ENCODE measurements around the gene PVR. TPM values are rescaled to one million over a fixed set of nuclear protein-coding genes. Genes with fewer than 3 reads are reported as not detected.

Gene PVR, protein sequence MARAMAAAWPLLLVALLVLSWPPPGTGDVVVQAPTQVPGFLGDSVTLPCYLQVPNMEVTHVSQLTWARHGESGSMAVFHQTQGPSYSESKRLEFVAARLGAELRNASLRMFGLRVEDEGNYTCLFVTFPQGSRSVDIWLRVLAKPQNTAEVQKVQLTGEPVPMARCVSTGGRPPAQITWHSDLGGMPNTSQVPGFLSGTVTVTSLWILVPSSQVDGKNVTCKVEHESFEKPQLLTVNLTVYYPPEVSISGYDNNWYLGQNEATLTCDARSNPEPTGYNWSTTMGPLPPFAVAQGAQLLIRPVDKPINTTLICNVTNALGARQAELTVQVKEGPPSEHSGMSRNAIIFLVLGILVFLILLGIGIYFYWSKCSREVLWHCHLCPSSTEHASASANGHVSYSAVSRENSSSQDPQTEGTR
- 10 to 100 TPM in 5 of 6 donors, 1 to 10 TPM in 1; 9.3 to 19.8 (median 14.8) TPM for total RNA-seq
- polyA plus RNA-seq = 10 to 100 TPM; 25.2 to 28.8 TPM

DNA sequence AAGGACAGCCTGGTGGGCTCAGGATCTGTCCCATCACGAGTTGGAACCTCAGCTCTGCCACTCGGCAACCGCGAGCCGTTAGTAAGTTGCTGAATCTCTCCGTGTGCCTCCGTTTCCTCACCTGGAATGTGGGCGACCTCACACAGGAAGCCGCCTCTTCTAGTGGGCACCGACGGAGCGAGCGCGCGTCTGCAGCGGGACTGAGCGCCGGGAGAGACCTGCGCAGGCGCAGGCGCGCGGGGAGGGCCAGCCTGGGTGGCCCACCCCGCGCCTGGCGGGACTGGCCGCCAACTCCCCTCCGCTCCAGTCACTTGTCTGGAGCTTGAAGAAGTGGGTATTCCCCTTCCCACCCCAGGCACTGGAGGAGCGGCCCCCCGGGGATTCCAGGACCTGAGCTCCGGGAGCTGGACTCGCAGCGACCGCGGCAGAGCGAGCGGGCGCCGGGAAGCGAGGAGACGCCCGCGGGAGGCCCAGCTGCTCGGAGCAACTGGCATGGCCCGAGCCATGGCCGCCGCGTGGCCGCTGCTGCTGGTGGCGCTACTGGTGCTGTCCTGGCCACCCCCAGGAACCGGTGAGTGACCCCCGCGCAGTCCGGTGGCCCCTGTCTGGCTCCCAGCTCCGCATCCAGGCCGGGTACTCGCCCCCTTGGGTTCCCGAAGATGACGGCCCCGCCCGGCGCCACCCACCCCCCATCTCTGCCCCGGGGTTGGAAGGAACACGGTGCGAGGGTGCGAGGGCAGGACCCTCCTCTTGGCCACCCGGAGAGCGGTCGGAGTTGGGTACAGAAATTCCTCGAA is at the start of gene PVR:
TSS of gene PVR (plus strand) at position 306 of the 797 bp plus-strand sequence. CDS start at position 493, 187 bp downstream.
- FAIRE-seq (no peak), DNase-seq (peak; percentile 71 to 89 (median 78)), ATAC-seq (peak; percentile 90 to 95 (median 94))
- WGBS, 2 donors = 1% methylated on average over 52 to 70 of the region's 70 CpGs
- Histone ChIP-seq H3K27ac (peak within 1 kb of the TSS; percentile 69 to 94 (median 84)), H3K36me3 (no peaks in the 10 kb centered on the region), H3K4me3 (peak within 1 kb of the TSS; percentile 63 to 85 (median 76)), H3K9me3 (no peaks in the 10 kb centered on the region), H3K27me3 (no peaks in the 10 kb centered on the region), H3K4me1 (peaks cover 0 to 4% (median 0%) of the 10 kb centered on the region in 3 donors)
- intact Hi-C loops (cut with DNase I) = no loop called here
- TF ChIP-seq, protein P1, sequence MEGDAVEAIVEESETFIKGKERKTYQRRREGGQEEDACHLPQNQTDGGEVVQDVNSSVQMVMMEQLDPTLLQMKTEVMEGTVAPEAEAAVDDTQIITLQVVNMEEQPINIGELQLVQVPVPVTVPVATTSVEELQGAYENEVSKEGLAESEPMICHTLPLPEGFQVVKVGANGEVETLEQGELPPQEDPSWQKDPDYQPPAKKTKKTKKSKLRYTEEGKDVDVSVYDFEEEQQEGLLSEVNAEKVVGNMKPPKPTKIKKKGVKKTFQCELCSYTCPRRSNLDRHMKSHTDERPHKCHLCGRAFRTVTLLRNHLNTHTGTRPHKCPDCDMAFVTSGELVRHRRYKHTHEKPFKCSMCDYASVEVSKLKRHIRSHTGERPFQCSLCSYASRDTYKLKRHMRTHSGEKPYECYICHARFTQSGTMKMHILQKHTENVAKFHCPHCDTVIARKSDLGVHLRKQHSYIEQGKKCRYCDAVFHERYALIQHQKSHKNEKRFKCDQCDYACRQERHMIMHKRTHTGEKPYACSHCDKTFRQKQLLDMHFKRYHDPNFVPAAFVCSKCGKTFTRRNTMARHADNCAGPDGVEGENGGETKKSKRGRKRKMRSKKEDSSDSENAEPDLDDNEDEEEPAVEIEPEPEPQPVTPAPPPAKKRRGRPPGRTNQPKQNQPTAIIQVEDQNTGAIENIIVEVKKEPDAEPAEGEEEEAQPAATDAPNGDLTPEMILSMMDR (IDR thresholded peaks at IDR 0.05) = no peak

DNA sequence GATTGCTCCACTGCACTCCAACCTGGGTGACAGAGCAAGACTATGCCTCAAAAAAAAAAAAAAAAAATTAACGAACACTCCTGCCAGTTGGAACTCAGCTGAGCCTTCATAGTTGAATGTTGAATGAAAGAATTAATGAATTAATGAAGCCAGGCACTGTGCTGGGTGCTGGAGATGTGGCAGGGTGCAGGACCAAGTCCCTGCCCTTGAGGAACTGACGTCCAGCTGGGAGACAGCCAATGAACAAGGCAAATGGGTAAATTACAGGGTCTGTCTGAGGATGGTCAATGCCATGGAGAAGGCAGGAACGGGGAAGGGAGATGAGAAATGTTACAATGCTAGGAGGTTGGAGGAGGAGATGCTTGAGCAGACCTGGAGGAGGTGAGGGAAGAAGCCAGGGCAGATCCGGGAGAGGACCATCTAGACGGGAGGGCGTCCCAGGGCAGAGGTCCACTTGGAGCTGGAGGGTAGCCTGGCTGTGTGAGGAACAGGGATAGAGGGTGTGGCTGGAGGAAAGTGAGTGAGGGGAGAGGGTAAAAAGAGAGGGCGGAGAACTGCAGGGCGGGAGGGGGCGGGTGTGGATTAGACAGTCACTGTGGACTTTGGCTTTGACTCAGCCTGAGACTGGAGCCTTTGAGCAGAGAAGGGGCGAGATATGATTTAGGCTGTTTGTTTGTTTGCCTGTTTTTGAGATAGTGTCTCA is 47.1 kb upstream of the PVR start:
- peaks cover 0 to 9% (median 0%) of the 10 kb centered on the region in 3 donors for H3K4me1 ChIP-seq
- WGBS, 2 donors = 28 to 35% methylated on average over 10 of the region's 10 CpGs

DNA sequence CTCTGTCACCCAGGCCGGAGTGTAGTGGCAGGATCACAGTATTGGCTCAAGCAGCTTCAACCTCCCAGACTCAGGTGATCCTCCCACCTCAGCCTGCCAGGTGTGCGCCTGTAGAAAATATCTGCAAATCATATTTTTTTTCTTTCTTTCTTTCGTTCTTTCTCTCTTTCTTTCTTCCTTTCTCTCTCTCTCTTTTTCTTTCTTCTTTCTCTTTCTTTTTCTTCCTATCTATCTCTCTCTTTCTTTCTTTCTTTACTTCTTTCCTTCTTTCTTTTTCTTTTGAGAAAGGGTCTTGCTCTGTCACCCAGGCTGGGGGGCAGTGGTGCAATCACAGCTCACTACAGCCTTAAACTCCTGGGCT is 46.6 kb upstream of the PVR start:
- H3K4me1 ChIP-seq = peaks cover 0 to 9% (median 0%) of the 10 kb centered on the region in 3 donors
- no peak for ATAC-seq
- FAIRE-seq = no peak
- H3K27ac ChIP-seq = no peak overlapping the region
- H3K36me3 ChIP-seq = no peaks in the 10 kb centered on the region
- 19 to 35% methylated on average over 3 of the region's 3 CpGs for WGBS, 2 donors
- TF ChIP-seq, protein P1 (IDR thresholded peaks at IDR 0.05) = no peak
- DNase-seq = no peak
- no peaks in the 10 kb centered on the region for H3K27me3 ChIP-seq
- H3K9me3 ChIP-seq = no peaks in the 10 kb centered on the region
- no peak overlapping the region for H3K4me3 ChIP-seq
- intact Hi-C loops (cut with DNase I) = no loop called here

More for the DNA sequence above, 47.1 kb upstream of the PVR start:
- Histone ChIP-seq H3K27ac (no peak overlapping the region), H3K4me3 (no peak overlapping the region), H3K27me3 (no peaks in the 10 kb centered on the region), H3K36me3 (no peaks in the 10 kb centered on the region), H3K9me3 (no peaks in the 10 kb centered on the region)
- intact Hi-C loops (cut with DNase I) = no loop called here
- no peak for FAIRE-seq
- peak in 3 of 4 donors; percentile 46 to 60 (median 55) for ATAC-seq
- TF ChIP-seq, protein P1 (IDR thresholded peaks at IDR 0.05) = no peak
- peak in 1 of 6 donors; percentile 18 for DNase-seq

DNA sequence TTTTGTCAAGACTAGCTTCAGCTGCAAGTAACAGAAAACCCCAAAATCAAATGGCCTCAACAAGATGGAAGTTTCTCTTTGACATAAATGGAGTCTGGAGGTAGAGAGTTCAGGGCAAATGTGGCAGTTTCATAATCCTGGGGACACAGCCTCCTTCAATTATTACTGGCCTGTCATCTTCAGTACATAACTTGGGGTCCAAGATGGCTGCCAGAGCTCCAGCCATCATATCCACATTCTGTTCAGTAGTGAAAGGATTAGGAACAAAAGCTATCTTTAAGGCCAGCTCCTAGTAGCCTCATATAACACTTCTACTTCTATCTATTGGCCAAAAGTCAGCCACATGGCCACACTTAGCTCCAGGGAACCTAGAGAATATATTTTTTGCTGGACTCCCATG is 45.4 kb upstream of the PVR start:
- no peak for FAIRE-seq
- H3K27ac ChIP-seq = no peak overlapping the region
- DNase-seq = no peak

More for the DNA sequence above, 45.4 kb upstream of the PVR start:
- no peak for ATAC-seq
- no peak overlapping the region for H3K4me3 ChIP-seq
- H3K4me1 ChIP-seq = peaks cover 0 to 4% (median 0%) of the 10 kb centered on the region in 3 donors
- H3K9me3 ChIP-seq = no peaks in the 10 kb centered on the region
- H3K27me3 ChIP-seq = no peaks in the 10 kb centered on the region
- intact Hi-C loops (cut with DNase I) = no loop called here
- TF ChIP-seq, protein P1 (IDR thresholded peaks at IDR 0.05) = no peak
- no peaks in the 10 kb centered on the region for H3K36me3 ChIP-seq
